HG02943 (cell line): ENCODE results near the gene CEP104.
"Not testable (repeated sequence)": the region's sequence is repeated elsewhere in the genome, so short reads cannot be mapped to it uniquely, and the experiment has no call there.

Experiments
- ATAC-seq: cut with Tn5 transposase; IDR thresholded peaks from one replicate; pipeline ENCODE4 v1.9.1; 2021; ENCODE audit warnings: mild to moderate bottlenecking, low read depth, moderate library complexity; ENCODE audit not compliant: unreplicated experiment

Gene CEP104

DNA sequence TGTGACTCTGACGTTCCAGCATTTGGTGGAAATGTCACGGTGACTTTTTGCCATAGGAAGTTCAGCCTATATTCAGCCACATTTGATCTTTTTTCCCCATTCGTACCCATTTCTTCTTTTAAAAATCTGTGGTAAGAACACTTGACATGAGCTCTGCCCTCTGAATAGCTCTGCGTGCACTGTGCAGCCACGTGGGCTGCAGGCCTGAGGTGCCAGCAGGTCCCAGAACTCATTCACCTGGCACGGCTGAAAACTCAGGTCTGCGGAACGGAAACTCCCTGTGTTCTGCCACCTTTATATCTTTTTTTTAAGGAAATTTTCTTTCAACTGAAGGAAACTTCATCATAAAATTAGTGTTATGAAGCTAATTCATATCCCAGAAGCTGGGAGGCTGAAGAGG, 28.6 kb downstream of the CEP104 start:
- no peak for ATAC-seq

GRCh38 chr1:3827813-3828307, 29.2 kb downstream of the CEP104 start:
- no peak for ATAC-seq

DNA sequence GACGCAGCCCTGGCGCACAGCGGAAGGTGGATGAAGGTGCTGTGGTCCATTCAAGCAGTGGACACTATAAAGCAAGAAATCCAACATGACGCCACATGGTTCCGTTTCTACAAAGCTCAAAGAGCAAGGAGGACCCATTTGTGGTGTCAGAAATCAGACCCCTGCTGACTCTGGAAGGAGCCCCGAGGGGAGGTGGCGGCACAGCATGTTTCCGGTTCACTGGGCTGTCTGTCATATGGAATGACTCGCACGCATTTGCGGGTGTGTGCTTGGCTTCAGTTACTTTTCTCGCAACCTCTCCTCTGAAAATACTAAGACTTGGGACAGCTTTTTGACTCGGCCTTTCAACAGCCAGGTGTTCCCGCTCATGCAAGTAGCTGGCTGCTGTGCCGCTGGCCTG, 31.7 kb downstream of the CEP104 start:
- no peak for ATAC-seq

DNA sequence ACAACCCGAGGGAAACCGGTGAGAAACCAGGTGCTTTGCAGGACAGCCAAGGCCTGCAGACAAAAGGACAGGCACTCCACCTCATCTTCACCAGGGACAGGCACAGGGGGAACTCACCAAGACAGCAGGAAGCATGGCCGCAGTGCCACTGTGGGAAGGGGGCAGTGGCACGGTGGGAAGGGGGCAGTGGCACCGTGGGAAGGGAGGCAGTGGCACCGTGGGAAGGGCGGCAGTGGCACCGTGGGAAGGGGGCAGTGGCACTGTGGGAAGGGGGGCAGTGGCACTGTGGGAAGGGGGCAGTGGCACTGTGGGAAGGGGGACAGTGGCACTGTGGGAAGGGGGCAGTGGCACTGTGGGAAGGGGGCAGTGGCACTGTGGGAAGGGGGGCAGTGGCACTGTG, 32.4 kb downstream of the CEP104 start:
- no peak for ATAC-seq

GRCh38 chr1:3822421-3822820, 34.6 kb downstream of the CEP104 start:
- ATAC-seq: no peak

GRCh38 chr1:3821908-3822307, 35.1 kb downstream of the CEP104 start:
- no peak for ATAC-seq

DNA sequence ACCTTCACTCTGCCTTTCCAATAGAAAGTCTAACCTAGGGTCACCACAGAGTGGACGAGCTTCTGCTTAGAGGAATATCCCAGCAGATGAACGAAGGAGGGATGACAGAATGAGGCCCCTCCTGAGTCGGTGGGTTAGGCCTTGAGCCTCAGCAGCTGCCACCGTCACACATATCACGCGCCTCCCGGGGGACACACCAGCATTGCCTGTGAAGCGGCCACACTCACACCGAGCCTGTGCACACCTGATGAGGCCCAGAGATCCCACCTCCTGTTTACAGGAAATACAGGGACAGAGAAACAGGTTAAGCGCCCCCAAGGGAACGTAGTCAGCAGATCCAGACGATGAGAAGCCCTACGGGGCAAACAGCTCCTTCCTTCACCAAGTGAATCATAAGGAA, 35.6 kb downstream of the CEP104 start:
- no peak for ATAC-seq

- no peak for ATAC-seq
Observed at GRCh38 chr1:3821004-3821403, 36.0 kb downstream of the CEP104 start.

DNA sequence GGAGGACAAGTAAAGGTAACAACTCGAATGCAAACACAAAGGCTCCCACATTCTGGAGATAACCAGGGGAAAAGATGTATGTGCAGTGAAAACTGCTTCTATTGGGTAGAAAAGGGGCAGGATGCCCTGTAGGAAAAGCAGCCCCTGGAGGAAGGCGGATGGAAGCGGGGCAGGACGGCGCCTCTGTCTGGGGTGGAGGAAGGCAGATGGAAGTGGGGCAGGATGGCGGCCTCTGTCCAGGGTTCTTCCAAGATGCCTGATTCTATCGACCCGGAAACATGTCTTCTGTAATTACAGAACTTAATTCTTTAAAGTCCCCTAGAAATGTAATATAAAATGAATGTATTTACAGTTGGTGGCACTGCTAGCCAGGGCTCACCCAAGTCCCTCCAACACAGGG, 36.7 kb downstream of the CEP104 start:
- ATAC-seq: no peak

DNA sequence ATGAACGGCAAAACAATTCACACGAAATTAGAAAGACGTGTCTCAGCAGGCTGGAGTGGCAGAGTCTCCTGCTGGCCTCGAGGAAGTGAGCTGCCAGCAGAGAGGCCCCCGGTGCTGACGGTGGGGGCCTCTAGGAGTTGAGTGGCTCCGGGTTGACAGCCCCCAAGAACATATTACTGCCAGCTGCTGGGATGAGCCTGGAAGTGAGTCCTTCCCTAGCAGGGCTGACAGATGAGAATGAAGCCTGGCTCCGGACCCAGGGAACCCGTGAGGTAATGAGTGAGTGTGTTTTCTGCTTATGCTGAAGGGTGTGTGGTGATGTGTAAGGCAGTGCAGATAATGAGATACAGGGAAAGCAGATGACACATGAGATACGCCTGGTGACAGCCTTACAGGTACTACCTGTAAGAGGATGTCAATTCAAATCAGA, 37.2 kb downstream of the CEP104 start:
- no peak for ATAC-seq

DNA sequence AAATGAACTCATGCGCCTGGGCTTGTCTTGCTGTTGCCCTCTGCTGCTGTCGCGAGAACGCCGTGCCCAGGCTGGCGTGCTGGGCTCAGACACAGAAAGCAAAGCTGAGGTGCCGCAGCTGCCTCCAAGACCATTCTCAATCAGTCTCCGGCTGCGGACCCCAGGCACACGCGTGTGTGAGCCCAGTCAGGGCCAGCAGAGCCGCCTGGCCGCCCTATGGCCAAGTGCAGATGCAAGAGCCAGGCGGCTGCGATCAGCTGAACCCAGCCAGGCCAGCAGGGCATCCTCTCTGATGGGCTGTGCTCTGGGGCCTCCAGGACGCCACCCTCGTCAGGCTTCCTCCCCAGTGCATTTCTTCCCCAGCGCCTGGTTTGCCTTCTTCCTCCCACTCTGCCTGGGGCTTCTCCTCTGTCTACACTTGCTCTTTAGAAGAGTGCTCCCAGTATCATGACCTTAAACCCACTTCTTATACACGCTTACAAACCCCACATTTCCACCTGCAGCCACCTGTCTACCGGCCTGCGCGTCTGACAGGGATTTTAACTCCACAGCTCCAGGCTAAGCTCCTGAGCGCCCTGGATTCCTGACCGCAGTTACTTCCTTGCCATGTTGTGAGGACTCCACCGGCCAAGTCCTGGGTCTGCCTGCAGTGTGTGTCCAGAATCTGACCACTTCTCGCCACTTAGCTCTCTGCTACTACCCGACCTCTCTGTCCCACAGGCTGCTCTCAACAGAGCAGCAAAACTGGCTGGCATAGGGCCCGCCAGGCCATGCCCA, 39.0 kb downstream of the CEP104 start:
- ATAC-seq: no peak

GRCh38 chr1:3817138-3817740, 39.8 kb downstream of the CEP104 start:
- no peak for ATAC-seq

- no peak for ATAC-seq
Observed at GRCh38 chr1:3816331-3817137, 40.5 kb downstream of the CEP104 start.

DNA sequence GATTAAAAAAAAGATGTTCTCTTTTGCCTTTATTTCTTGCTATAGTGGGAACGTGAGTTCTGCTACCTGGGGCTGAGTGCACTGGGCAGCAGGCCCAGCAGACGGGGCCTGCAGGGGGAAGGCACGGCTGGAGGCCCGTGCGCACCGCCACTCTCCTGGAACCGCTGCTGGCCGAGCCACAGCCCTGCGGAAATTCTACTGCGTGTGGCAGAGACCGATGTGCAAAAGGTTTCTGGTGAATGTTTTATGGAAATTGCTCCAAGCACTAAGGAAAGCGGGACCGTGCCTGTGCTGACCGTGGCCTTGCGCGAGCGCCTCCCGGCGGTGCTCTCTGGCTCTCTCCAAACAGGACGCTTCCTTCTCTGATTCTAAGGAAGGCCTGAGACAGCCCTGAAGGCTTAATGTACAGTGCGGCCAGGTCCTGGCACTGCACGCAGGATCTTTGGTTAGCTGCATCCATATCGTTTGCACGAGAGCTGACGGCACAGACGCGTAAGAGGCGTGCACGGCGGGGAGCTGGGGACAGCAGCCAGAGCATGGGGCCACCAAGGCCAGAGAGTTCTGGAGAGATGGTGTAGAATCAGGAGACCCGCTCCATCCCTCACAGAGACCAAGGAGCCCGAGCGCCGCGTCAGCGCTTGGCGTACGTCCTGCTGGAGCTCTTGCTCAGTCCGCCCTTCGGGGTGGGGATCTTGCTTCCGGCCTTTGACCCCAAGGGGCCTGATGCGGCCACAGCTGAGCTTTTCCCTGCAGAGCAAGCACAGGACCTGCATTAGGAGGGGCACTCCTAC, 42.0 kb downstream of the CEP104 start:
- no peak for ATAC-seq

DNA sequence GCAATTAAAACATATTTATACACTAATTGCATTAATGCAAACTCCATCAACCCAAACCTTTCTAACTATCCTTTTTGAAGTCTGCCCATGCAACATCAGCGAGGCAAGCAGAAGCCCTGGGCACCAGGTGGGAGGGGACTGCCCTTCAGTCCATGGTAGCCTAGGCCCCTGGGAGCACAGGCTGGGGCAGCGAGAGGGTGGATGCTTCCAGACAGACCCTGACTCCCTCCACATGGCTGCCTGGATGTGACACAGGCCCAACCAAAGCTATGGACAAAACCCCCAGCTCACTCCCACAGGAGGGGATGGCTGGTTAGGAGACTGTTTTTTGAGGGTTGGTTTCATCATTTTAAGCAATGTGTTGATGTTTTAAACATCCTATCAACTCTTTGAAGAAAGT, 42.9 kb downstream of the CEP104 start:
- ATAC-seq: no peak

DNA sequence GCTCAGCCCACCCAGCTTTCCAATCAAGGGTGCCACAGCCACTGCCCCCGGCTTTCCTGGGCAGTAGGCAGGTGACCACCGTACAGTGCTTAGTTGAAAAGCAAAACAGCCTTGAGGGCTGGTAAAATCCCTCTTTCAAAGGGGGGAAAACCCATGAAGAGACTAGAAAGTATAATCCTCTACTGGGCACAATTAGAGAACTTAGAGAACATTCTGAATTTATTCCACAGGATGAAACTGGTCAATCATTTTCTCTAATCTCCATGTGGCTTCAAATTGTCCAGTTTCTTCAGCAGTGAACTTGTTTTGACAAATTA, 45.5 kb downstream of the CEP104 start:
- ATAC-seq: no peak

GRCh38 chr1:3810149-3810761, 46.8 kb downstream of the CEP104 start:
- ATAC-seq: not testable (repeated sequence)

DNA sequence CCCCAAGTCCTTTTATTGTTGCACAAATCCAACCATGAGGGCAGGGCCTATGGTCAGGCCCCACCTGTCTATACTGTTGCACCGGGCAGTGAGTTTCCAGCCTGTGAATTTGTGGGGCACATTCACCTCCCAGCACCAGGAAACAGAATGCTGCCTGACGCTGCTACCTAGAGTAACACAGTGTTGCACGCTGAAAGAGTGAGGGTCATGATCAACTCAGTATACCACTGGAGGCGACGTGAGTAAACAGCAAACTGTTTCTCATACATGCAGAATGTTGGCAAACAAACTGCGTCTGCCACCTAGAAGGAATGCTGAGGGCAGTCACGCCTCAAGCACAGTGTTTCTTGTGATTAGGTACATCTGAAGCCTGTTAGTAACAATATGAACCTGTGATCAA, 47.3 kb downstream of the CEP104 start:
- ATAC-seq: no peak

- ATAC-seq: no peak
Observed at GRCh38 chr1:3807769-3808168, 49.2 kb downstream of the CEP104 start.

- ATAC-seq: no peak
Observed at GRCh38 chr1:3805038-3805437, 52.0 kb downstream of the CEP104 start.
